MM.1S (cell line): ENCODE results near the gene PAXX.

Experiments used
- DNase-seq: peaks from one replicate; pipeline ENCODE4 v3.0.0-alpha.2; 2015
- H2AFZ ChIP-seq: fragments of 300-600 bp; sonication (generic); 2 replicates; pipeline ENCODE4 v1.6.0; 2016; ENCODE audit warnings: antibody characterized with exemption, low read length
- H3F3A ChIP-seq: fragments of 300-600 bp; sonication (generic); 2 replicates; pipeline ENCODE4 v1.6.1; 2016; ENCODE audit warnings: mild to moderate bottlenecking, antibody characterized with exemption, low read length, moderate library complexity, mixed read lengths; ENCODE audit not compliant: insufficient read depth
- H3K27ac ChIP-seq: fragments of 300-600 bp; sonication (generic); 2 replicates; pipeline ENCODE4 v1.5.1; 2016; ENCODE audit warnings: mild to moderate bottlenecking, low read length
- H3K27me3 ChIP-seq: fragments of 300-600 bp; sonication (generic); replicated peaks from 2 replicates; pipeline ENCODE4 v1.6.0; 2016; ENCODE audit warnings: low read length; ENCODE audit not compliant: insufficient read depth
- H3K36me3 ChIP-seq: fragments of 300-600 bp; sonication (generic); replicated peaks from 2 replicates; pipeline ENCODE4 v1.6.1; 2016; ENCODE audit warnings: mild to moderate bottlenecking, low read length, mixed read lengths; ENCODE audit not compliant: insufficient read depth
- H3K4me1 ChIP-seq: fragments of 300-600 bp; sonication (generic); 2 replicates; pipeline ENCODE4 v1.6.1; 2016; ENCODE audit warnings: low read length, mixed read lengths
- H3K4me2 ChIP-seq: fragments of 300-600 bp; sonication (generic); 2 replicates; pipeline ENCODE4 v1.6.0; 2016; ENCODE audit warnings: low read depth, low read length
- H3K4me3 ChIP-seq: fragments of 300-600 bp; sonication (generic); 2 replicates; pipeline ENCODE4 v1.5.1; 2016; ENCODE audit warnings: low read length, mixed read lengths
- H3K79me2 ChIP-seq: fragments of 300-600 bp; sonication (generic); 2 replicates; pipeline ENCODE4 v1.6.1; 2016; ENCODE audit warnings: mixed run types, low read length, mixed read lengths
- H3K9ac ChIP-seq: fragments of 300-600 bp; sonication (generic); 2 replicates; pipeline ENCODE4 v1.6.1; 2016; ENCODE audit warnings: low read length, mixed read lengths
- H3K9me2 ChIP-seq: fragments of 300-600 bp; sonication (generic); replicated peaks from 2 replicates; pipeline ENCODE4 v1.6.1; 2016; ENCODE audit warnings: mild to moderate bottlenecking, low read length, mixed read lengths; ENCODE audit not compliant: insufficient read depth
- H3K9me3 ChIP-seq: fragments of 300-600 bp; sonication (generic); replicated peaks from 2 replicates; pipeline ENCODE4 v1.6.1; 2016; ENCODE audit warnings: mild to moderate bottlenecking, low read length, mixed read lengths; ENCODE audit not compliant: insufficient read depth
- H4K20me1 ChIP-seq: fragments of 300-600 bp; sonication (generic); 2 replicates; pipeline ENCODE4 v1.6.1; 2016; ENCODE audit warnings: mild to moderate bottlenecking, low read length, moderate library complexity, mixed read lengths; ENCODE audit not compliant: insufficient read depth
- EZH2 ChIP-seq: fragments of 300-600 bp; sonication (generic); optimal IDR thresholded peaks from 2 replicates; pipeline ENCODE3; 2017; ENCODE audit warnings: low read depth, mild to moderate bottlenecking, antibody characterized with exemption, low read length, mixed read lengths
- EZH2phosphoT487 ChIP-seq: fragments of 300-600 bp; sonication (generic); IDR thresholded peaks from 2 replicates; pipeline ENCODE4 v1.6.1; 2018; ENCODE audit warnings: antibody characterized with exemption, low read length
- TF ChIP-seq, protein P1 (sequence below): fragments of 300-600 bp; sonication (generic); IDR thresholded peaks from 2 replicates; pipeline ENCODE4 v1.5.1; 2016; ENCODE audit warnings: antibody characterized with exemption, low read length, mixed read lengths

PAXX gene

DNA sequence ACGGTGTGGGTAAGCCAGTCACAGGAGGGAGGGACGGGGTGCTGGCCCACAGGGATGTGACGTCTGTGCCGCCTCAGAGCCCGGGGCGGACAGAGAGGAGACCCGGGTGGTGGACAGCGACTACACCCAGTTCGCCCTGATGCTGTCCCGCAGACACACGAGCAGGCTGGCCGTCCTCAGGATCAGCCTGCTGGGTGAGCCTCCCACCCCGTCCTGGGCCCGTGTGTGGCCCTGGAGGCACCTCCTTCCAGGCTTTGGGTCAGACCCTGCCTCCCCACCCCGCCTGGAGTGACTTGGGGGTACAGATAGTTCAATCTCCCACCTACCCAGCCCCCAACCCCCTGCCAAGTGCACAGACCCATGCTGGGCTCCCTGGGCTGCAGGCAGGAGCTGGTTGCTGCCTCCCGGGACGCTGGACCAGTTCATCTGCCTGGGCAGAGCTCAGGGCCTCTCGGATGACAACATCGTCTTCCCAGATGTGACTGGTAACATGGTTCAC, 38.4 kb upstream of the PAXX start:
- Histone ChIP-seq H3F3A (no peaks in the 10 kb centered on the region), H3K9ac (no peak overlapping the region), H3K36me3 (no peaks in the 10 kb centered on the region), H3K9me2 (no peaks in the 10 kb centered on the region), H3K9me3 (no peaks in the 10 kb centered on the region), H3K27ac (no peak overlapping the region), H3K27me3 (peaks cover 53% of the 10 kb centered on the region), H3K4me1 (peaks cover 6% of the 10 kb centered on the region; the same call in 1 of the 2 replicates), H3K4me2 (no peak overlapping the region), H2AFZ (no peak overlapping the region), H3K4me3 (no peak overlapping the region), H3K79me2 (no peaks in the 10 kb centered on the region), H4K20me1 (no peaks in the 10 kb centered on the region)
- no peak for DNase-seq
- no peak for TF ChIP-seq EZH2

DNA sequence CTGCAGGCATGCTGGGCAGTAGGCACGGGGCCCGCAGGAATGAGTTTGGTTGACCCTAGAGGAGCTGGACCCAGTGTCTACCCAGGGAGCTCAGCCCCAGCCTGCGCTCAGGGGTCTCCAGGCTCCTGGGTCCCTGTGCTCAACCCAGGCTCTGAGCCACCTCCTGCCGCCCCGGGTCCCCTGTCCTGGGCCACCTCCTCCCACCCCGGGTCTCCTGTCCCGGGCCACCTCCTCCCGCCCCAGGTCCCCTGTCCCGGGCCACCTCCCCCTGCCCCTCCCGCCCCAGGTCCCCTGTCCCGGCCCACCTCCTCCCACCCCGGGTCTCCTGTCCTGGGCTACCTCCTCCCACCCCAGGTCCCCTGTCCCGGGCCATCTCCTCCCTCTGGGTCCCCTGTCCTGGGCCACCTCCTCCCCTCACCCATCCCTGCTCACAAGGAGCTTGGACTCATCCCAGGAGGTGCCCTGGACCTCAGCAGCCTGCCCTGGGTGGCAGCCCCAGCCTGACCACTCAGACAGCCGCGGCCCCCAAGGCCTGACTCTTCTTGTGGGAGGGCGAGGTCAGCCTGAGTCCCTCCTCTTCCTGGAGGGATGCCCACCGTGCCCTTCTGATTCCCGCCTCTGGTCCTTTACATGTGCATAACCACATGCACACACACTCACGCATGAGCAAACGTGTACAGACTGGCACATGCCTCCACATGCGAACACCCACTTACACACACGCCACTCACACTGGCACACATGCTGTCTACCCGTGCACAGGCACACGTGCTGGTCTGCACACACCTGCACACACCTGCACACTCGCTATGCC, 37.7 kb upstream of the PAXX start:
- peaks cover 6% of the 10 kb centered on the region; the same call in 1 of the 2 replicates for H3K4me1 ChIP-seq
- H3K79me2 ChIP-seq = no peaks in the 10 kb centered on the region
- H3K27me3 ChIP-seq = peaks cover 59% of the 10 kb centered on the region
- H3K9ac ChIP-seq = no peak overlapping the region
- no peak overlapping the region for H3K27ac ChIP-seq
- no peaks in the 10 kb centered on the region for H3F3A ChIP-seq
- H3K4me3 ChIP-seq = no peak overlapping the region
- H3K9me3 ChIP-seq = no peaks in the 10 kb centered on the region
- no peak overlapping the region for H3K4me2 ChIP-seq
- no peaks in the 10 kb centered on the region for H3K9me2 ChIP-seq
- DNase-seq = no peak
- TF ChIP-seq, protein P1, sequence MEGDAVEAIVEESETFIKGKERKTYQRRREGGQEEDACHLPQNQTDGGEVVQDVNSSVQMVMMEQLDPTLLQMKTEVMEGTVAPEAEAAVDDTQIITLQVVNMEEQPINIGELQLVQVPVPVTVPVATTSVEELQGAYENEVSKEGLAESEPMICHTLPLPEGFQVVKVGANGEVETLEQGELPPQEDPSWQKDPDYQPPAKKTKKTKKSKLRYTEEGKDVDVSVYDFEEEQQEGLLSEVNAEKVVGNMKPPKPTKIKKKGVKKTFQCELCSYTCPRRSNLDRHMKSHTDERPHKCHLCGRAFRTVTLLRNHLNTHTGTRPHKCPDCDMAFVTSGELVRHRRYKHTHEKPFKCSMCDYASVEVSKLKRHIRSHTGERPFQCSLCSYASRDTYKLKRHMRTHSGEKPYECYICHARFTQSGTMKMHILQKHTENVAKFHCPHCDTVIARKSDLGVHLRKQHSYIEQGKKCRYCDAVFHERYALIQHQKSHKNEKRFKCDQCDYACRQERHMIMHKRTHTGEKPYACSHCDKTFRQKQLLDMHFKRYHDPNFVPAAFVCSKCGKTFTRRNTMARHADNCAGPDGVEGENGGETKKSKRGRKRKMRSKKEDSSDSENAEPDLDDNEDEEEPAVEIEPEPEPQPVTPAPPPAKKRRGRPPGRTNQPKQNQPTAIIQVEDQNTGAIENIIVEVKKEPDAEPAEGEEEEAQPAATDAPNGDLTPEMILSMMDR = no peak
- TF ChIP-seq EZH2 (no peak), EZH2phosphoT487 (no peak)
- no peaks in the 10 kb centered on the region for H3K36me3 ChIP-seq
- H2AFZ ChIP-seq = no peak overlapping the region
- H4K20me1 ChIP-seq = no peaks in the 10 kb centered on the region

DNA sequence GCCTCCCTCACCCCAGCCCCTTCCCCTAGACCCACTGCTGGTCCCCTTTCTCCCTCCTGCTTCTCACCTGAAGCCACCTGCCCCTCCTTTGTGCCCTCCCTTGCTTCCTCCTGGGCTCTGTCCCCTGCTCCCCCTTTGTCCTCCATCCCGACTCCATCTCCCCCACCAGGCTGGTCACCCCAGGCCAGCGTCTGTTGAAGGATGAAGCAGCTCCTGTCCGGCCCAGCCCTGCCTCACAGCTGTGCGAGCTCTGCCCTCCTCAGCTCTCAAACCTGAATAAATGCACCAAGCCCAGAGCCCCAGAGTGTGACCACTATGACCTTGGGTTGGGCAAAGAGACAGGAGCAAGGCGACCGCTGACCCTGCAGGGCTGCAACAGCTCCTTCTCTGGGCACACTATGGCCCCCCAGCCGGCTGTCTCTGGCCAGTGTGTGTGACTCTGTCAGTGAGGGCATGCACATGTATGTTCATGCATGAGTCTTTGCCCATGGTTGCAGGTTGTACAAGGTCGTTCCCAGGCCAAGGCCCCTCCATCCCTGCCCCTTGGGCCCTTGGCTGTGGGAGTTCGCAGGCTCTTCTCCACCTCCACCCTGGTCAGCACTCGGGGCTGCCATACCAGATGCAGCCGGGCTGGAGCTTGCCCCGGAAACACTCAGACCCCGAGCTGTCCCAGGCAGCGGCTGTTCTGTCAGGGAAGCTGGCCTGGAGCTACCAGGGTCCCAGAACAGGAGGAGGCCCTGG, 36.9 kb upstream of the PAXX start:
- Histone ChIP-seq H3K27ac (no peak overlapping the region), H3K9me2 (no peaks in the 10 kb centered on the region), H3F3A (no peaks in the 10 kb centered on the region), H3K9ac (no peak overlapping the region), H3K36me3 (no peaks in the 10 kb centered on the region), H3K4me3 (no peak overlapping the region), H3K4me1 (peaks cover 4% of the 10 kb centered on the region; the same call in 1 of the 2 replicates), H3K79me2 (no peaks in the 10 kb centered on the region), H4K20me1 (no peaks in the 10 kb centered on the region), H3K9me3 (no peaks in the 10 kb centered on the region), H2AFZ (no peak overlapping the region), H3K27me3 (peaks cover 66% of the 10 kb centered on the region), H3K4me2 (no peak overlapping the region)
- no peak for TF ChIP-seq EZH2
- no peak for TF ChIP-seq EZH2phosphoT487
- TF ChIP-seq, protein P1 = no peak
- no peak for DNase-seq
